Measurements from ENCODE around the gene RND3. TPM values are rescaled to one million over a fixed set of nuclear protein-coding genes. Genes with fewer than 3 reads are reported as not detected.
A peak's percentile ranks its signal among the peaks of the same experiment; 100 is the strongest.

RND3 gene
- total RNA-seq, 1 donor from 2014 or later: 26.9 TPM

DNA sequence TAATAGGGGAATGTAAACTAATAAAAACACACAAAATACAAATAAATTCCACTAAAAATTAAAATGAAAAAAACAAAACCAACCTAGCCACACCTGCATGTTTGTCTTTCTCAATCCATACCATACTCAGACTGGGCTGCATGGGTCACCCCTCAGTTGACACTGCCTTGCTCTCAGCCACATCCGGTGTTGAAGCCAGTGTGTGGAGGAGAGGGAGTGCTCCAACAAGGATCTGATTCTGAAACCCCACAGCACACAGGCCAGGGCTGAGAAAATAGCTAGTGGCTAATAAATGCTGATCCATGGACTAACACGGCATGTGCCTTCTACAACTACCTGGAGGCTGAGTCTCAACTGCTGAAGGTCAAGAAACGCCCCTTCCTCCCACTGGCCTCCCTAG lies 13.7 kb downstream of the RND3 start:
- intact Hi-C loops (cut with micrococcal nuclease): no loop called here
- no peak for DNase-seq
- no peaks in the 10 kb centered on the region for H3K9me3 ChIP-seq (replicated peaks)
- H3K27ac ChIP-seq (replicated peaks): peak overlapping the region; percentile 97
- H3K36me3 ChIP-seq: peaks cover 35% of the 10 kb centered on the region
- peaks cover 75% of the 10 kb centered on the region for H3K4me1 ChIP-seq
- H3K27me3 ChIP-seq (ENCODE audit: low read depth): no peaks in the 10 kb centered on the region
- TF ChIP-seq, protein P1, sequence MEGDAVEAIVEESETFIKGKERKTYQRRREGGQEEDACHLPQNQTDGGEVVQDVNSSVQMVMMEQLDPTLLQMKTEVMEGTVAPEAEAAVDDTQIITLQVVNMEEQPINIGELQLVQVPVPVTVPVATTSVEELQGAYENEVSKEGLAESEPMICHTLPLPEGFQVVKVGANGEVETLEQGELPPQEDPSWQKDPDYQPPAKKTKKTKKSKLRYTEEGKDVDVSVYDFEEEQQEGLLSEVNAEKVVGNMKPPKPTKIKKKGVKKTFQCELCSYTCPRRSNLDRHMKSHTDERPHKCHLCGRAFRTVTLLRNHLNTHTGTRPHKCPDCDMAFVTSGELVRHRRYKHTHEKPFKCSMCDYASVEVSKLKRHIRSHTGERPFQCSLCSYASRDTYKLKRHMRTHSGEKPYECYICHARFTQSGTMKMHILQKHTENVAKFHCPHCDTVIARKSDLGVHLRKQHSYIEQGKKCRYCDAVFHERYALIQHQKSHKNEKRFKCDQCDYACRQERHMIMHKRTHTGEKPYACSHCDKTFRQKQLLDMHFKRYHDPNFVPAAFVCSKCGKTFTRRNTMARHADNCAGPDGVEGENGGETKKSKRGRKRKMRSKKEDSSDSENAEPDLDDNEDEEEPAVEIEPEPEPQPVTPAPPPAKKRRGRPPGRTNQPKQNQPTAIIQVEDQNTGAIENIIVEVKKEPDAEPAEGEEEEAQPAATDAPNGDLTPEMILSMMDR (IDR thresholded peaks at IDR 0.05; ENCODE audit: borderline replicate concordance): no peak
- no peak overlapping the region for H3K4me3 ChIP-seq

DNA sequence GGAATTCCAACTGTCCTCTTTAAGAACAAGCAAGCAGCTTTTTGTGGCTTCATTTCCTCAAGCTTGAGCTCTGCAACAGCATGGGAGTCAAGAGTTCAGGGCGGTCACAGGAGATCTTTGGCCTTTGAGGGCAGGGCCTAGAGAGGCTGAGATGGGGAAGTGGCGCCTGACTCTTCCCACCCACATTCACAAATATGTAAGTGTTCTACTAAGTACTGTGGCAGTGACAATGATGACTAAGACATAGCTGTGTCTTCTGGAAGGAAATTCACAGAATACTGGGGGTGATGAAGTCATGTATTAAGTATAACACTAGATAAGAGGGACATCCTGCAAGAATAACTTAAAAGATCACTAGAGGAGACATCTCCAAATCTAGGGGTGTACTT lies 15.0 kb downstream of the RND3 start:
- H3K9me3 ChIP-seq (replicated peaks): no peaks in the 10 kb centered on the region
- TF ChIP-seq, protein P1 (IDR thresholded peaks at IDR 0.05; ENCODE audit: borderline replicate concordance): no peak
- peaks cover 64% of the 10 kb centered on the region for H3K4me1 ChIP-seq
- no peaks in the 10 kb centered on the region for H3K27me3 ChIP-seq (ENCODE audit: low read depth)
- DNase-seq: peak; percentile 51
- intact Hi-C loops (cut with micrococcal nuclease): no loop called here
- peak overlapping the region; percentile 97 for H3K27ac ChIP-seq (replicated peaks)
- peaks cover 47% of the 10 kb centered on the region for H3K36me3 ChIP-seq
- no peak overlapping the region for H3K4me3 ChIP-seq

DNA sequence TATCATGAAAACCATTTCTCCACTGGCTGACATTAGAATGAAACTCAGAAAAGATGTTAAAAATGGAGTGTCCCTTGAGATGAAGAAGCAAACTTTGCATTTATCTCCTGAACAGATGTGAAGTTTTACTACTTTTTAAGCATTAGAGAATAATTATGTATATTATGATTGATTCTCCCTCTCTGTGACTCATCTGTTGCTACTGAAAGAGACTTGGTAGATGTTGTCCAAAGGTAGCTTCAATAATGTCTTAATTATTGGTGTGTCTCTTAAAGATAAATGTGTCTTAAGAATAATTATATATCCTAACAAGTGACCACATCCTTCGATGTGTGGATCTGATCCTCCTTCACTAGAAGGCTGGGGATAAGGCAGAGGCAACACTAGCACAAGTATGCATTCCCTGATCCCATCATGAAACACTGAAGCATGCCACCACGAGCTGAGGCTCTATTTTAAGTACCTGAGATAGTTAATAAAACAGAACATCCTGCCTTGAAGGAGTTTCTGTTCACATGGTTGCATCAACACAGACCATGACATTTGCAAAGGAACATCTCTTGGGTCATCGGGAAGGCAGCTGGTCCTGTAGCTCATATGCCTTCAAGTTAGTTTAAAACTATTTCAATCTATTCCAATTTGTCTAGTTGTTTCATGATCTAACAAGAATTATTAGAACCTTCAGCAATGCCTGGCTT lies 15.5 kb downstream of the RND3 start:
- H3K4me3 ChIP-seq: no peak overlapping the region
- H3K9me3 ChIP-seq (replicated peaks): no peaks in the 10 kb centered on the region
- intact Hi-C loops (cut with micrococcal nuclease): no loop called here
- no peak for DNase-seq
- H3K27ac ChIP-seq (replicated peaks): peak overlapping the region; percentile 97
- TF ChIP-seq, protein P1 (IDR thresholded peaks at IDR 0.05; ENCODE audit: borderline replicate concordance): no peak
- peaks cover 61% of the 10 kb centered on the region for H3K4me1 ChIP-seq
- no peaks in the 10 kb centered on the region for H3K27me3 ChIP-seq (ENCODE audit: low read depth)
- H3K36me3 ChIP-seq: peaks cover 48% of the 10 kb centered on the region

DNA sequence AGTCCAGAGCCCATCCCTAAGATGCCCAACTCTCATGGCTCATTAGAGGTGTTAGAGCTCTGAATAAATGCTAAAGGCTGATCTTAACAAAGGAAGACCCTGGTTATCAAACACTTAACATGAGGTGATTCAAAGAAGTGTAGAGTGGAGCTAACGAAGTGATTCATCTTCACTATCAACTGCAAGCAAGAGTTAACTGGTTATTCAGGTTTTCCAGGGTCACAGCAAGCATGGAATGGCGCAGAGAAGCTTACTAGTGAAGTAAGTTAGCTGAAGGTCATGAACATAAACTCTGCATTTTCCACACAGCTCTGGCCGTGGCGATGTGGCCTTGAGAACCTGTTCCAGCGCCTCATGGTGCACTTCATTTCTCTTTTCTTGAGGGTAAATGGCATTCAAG lies 17.0 kb downstream of the RND3 start:
- TF ChIP-seq, protein P1 (IDR thresholded peaks at IDR 0.05; ENCODE audit: borderline replicate concordance): no peak
- intact Hi-C loops (cut with micrococcal nuclease): no loop called here
- Histone ChIP-seq H3K9me3 (replicated peaks) (no peaks in the 10 kb centered on the region), H3K4me1 (peaks cover 45% of the 10 kb centered on the region), H3K4me3 (no peak overlapping the region), H3K36me3 (peaks cover 48% of the 10 kb centered on the region), H3K27ac (replicated peaks) (no peak overlapping the region), H3K27me3 (ENCODE audit: low read depth) (no peaks in the 10 kb centered on the region)
- no peak for DNase-seq

DNA sequence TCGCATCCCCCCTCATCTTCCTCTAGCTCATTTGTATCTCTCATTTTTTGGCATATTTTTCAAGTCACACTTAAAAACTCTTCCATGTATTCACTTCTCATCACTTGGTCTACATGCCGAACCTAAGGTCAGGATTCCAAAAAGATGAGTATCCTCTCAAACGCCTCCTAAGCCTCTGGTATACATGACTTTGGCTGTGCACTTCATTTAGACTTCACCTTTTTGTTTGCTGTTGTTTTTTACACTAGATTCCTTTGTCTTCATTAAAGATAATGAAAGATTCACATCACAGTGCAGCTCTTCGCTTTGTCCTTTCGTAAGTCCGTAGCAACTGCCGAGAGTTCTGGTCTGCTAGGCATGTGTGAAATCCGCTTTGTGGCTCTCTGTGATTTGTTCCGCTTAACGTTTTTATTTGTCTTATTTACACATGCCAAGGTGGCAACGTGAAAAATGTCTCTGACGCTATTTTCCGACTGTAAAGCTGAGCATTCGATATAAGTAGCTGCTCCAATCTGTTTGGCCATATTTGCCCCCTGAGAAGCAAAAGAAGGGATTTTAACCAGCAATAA lies 17.7 kb downstream of the RND3 start:
- H3K27ac ChIP-seq (replicated peaks): no peak overlapping the region
- intact Hi-C loops (cut with micrococcal nuclease): no loop called here
- no peaks in the 10 kb centered on the region for H3K9me3 ChIP-seq (replicated peaks)
- H3K4me3 ChIP-seq: no peak overlapping the region
- TF ChIP-seq, protein P1 (IDR thresholded peaks at IDR 0.05; ENCODE audit: borderline replicate concordance): no peak
- peaks cover 48% of the 10 kb centered on the region for H3K36me3 ChIP-seq
- no peaks in the 10 kb centered on the region for H3K27me3 ChIP-seq (ENCODE audit: low read depth)
- DNase-seq: no peak
- H3K4me1 ChIP-seq: peaks cover 39% of the 10 kb centered on the region
